ENCODE data around the gene TXNL4B. TPM values are rescaled to one million over a fixed set of nuclear protein-coding genes. Genes with fewer than 3 reads are reported as not detected.
A peak's percentile ranks its signal among the peaks of the same experiment; 100 is the strongest.
"Not testable (repeated sequence)": the region's sequence is repeated elsewhere in the genome, so short reads cannot be mapped to it uniquely, and the experiment has no call there.

Gene TXNL4B
- total RNA-seq, 4 donors from 2014 or later, result 6.0 to 13.7 (median 10.0) TPM

DNA sequence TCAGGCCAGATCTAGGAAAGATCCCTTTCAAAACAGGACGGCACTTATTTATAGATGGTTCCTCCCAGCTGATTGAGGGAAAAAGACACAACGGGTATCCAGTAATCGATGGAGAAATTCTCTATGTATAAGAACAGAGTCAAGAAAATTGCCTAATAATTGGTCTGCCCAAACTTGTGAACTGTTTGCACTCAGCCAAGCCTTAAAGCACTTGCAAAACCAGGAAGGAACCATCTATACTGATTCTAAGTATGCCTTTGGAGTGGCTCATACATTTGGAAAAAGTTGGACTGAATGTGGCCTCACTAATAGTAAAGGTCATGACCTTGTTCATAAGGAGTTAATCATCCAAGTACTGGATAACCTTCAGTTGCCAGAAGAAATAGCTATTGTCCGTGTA, 24.5 kb downstream of the TXNL4B start:
- ATAC-seq, result no peak
- in situ Hi-C loops (cut with MboI; ENCODE audit: low sequenced_read_pairs in 4 of 4) (no loop called here), intact Hi-C loops (cut with DNase I; ENCODE audit: low total_unique reads) (no loop called here)
- Histone ChIP-seq H3K27ac (no peak overlapping the region), H3K9me3 (no peaks in the 10 kb centered on the region), H3K36me3 (no peaks in the 10 kb centered on the region), H3K4me1 (peaks cover 6 to 17% of the 10 kb centered on the region in 2 donors), H3K4me3 (no peak overlapping the region), H3K27me3 (no peaks in the 10 kb centered on the region)
- no peak for DNase-seq
- TF ChIP-seq, protein P1, sequence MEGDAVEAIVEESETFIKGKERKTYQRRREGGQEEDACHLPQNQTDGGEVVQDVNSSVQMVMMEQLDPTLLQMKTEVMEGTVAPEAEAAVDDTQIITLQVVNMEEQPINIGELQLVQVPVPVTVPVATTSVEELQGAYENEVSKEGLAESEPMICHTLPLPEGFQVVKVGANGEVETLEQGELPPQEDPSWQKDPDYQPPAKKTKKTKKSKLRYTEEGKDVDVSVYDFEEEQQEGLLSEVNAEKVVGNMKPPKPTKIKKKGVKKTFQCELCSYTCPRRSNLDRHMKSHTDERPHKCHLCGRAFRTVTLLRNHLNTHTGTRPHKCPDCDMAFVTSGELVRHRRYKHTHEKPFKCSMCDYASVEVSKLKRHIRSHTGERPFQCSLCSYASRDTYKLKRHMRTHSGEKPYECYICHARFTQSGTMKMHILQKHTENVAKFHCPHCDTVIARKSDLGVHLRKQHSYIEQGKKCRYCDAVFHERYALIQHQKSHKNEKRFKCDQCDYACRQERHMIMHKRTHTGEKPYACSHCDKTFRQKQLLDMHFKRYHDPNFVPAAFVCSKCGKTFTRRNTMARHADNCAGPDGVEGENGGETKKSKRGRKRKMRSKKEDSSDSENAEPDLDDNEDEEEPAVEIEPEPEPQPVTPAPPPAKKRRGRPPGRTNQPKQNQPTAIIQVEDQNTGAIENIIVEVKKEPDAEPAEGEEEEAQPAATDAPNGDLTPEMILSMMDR (IDR thresholded peaks at IDR 0.05 in 4 of 5, conservative IDR thresholded peaks at IDR 0.05 in 1 of 5), result no peak
- no peak for TF ChIP-seq POLR2A (IDR thresholded peaks at IDR 0.05)

DNA sequence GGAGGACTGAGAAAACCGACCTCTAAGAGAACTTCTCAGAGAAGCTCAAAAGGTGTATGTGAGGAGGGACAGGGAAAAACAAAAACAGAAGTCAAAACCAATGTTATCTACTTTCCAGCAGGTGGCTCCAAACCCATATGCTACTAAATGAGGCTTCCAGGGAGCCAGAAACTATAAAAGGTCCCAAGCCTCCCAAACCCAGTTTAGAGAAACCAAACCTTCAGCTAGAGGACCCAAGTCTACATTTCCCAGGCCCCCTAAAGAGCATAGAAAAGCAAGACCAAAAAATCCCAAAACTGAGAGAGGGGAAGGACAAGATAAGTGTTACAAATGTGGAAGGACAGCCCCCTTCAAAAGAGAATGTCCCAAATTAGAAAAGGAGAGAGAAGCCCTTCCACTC, 26.7 kb downstream of the TXNL4B start:
- H3K4me1 ChIP-seq, result peaks cover 0 to 5% of the 10 kb centered on the region in 2 donors
- no peaks in the 10 kb centered on the region for H3K9me3 ChIP-seq
- ATAC-seq, result peak; percentile 69 to 75
- no peak for DNase-seq
- TF ChIP-seq, protein P1 (IDR thresholded peaks at IDR 0.05 in 4 of 5, conservative IDR thresholded peaks at IDR 0.05 in 1 of 5), result peak; percentile 18 to 50 (median 28)
- no peak for TF ChIP-seq POLR2A (IDR thresholded peaks at IDR 0.05)
- H3K4me3 ChIP-seq, result no peak overlapping the region
- H3K27ac ChIP-seq, result no peak overlapping the region
- H3K27me3 ChIP-seq, result no peaks in the 10 kb centered on the region
- in situ Hi-C loops (cut with MboI; ENCODE audit: low sequenced_read_pairs in 4 of 4), result no loop called here
- intact Hi-C loops (cut with DNase I; ENCODE audit: low total_unique reads), result loop anchor here (1.0 kb wide), 1 partner anchor 33 kb away; no protein-coding TSS in a partner anchor
- no peaks in the 10 kb centered on the region for H3K36me3 ChIP-seq

DNA sequence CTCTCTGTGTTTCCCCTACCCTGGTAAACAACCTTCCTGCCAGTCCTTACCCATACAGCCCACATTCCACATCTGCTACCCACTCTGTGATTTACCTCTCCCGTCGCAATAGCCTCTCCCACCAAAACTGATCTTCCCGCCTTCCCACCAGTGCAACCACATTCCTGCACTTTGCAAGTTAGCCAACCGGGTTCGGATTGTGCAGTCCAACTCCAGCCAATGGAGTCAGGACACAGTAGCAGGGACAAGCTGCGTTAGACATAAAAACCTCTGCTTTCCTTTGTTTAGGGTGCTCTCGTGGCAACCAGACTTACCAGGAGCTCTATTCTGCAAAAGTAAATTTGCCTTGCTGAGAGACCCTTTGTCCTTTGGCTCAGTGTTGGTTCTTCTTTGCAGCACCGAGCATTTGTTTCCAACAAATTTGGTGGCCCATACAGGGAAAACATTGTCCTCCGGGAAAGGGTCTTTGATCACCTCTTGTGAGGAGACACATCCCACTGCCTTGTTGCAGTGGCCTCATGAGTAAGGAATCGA, 29.0 kb downstream of the TXNL4B start:
- no peak for ATAC-seq
- no peak overlapping the region for H3K4me3 ChIP-seq
- H3K4me1 ChIP-seq, result peaks cover 0 to 5% of the 10 kb centered on the region in 2 donors
- no peaks in the 10 kb centered on the region for H3K9me3 ChIP-seq
- intact Hi-C loops (cut with DNase I; ENCODE audit: low total_unique reads), result no loop called here
- TF ChIP-seq, protein P1 (IDR thresholded peaks at IDR 0.05 in 4 of 5, conservative IDR thresholded peaks at IDR 0.05 in 1 of 5), result no peak
- TF ChIP-seq POLR2A (IDR thresholded peaks at IDR 0.05), result no peak
- H3K36me3 ChIP-seq, result no peaks in the 10 kb centered on the region
- no peak for DNase-seq
- no peak overlapping the region for H3K27ac ChIP-seq
- no peaks in the 10 kb centered on the region for H3K27me3 ChIP-seq
- in situ Hi-C loops (cut with MboI; ENCODE audit: low sequenced_read_pairs in 4 of 4), result no loop called here

DNA sequence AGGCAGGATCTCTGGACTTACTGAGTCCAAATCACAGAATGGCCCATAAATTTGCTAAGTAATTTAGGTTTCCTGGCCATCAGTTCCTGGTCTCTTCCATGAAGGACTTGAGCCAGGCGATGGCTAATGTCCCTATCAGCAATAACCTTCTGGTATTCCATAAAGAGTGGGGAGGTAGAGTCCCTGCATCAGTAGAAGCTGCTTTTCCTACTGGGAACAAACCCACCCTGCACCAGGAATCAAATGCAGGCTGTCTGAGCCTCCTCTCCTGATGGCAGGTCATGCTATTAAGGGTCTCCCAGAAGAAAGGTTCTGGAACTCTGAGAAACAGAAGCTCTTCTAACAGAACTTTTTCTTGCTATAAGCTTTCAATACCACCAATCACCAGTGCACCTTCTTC, 31.9 kb downstream of the TXNL4B start:
- TF ChIP-seq, protein P1 (IDR thresholded peaks at IDR 0.05 in 4 of 5, conservative IDR thresholded peaks at IDR 0.05 in 1 of 5), result no peak
- no peak for TF ChIP-seq POLR2A (IDR thresholded peaks at IDR 0.05)
- Histone ChIP-seq H3K36me3 (no peaks in the 10 kb centered on the region), H3K4me3 (no peak overlapping the region), H3K27ac (no peak overlapping the region), H3K9me3 (no peaks in the 10 kb centered on the region), H3K27me3 (no peaks in the 10 kb centered on the region), H3K4me1 (peaks cover 0 to under 1% of the 10 kb centered on the region in 2 donors)
- intact Hi-C loops (cut with DNase I; ENCODE audit: low total_unique reads), result no loop called here
- in situ Hi-C loops (cut with MboI; ENCODE audit: low sequenced_read_pairs in 4 of 4), result no loop called here
- ATAC-seq, result no peak
- DNase-seq, result no peak

DNA sequence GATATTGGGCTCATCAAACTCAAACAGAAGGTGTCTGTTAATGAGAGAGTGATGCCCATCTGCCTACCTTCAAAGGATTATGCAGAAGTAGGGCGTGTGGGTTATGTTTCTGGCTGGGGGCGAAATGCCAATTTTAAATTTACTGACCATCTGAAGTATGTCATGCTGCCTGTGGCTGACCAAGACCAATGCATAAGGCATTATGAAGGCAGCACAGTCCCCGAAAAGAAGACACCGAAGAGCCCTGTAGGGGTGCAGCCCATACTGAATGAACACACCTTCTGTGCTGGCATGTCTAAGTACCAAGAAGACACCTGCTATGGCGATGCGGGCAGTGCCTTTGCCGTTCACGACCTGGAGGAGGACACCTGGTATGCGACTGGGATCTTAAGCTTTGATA, 33.0 kb downstream of the TXNL4B start:
- Histone ChIP-seq H3K9me3 (no peaks in the 10 kb centered on the region), H3K27me3 (no peaks in the 10 kb centered on the region), H3K36me3 (no peaks in the 10 kb centered on the region), H3K27ac (no peak overlapping the region), H3K4me1 (no peaks in the 10 kb centered on the region), H3K4me3 (no peak overlapping the region)
- in situ Hi-C loops (cut with MboI; ENCODE audit: low sequenced_read_pairs in 4 of 4), result no loop called here
- DNase-seq, result no peak
- TF ChIP-seq, protein P1 (IDR thresholded peaks at IDR 0.05 in 4 of 5, conservative IDR thresholded peaks at IDR 0.05 in 1 of 5), result no peak
- no peak for TF ChIP-seq POLR2A (IDR thresholded peaks at IDR 0.05)
- ATAC-seq, result no peak
- intact Hi-C loops (cut with DNase I; ENCODE audit: low total_unique reads), result no loop called here

- H3K9me3 ChIP-seq; H3K27me3 ChIP-seq; DNase-seq; H3K4me3 ChIP-seq; H3K36me3 ChIP-seq; H3K4me1 ChIP-seq; intact Hi-C loops (cut with DNase I; ENCODE audit: low total_unique reads); in situ Hi-C loops (cut with MboI; ENCODE audit: low sequenced_read_pairs in 4 of 4); H3K27ac ChIP-seq; ATAC-seq: not testable (repeated sequence)
These were observed 34.4 kb downstream of the TXNL4B start for GRCh38 chr16:72059060-72059459.

DNA sequence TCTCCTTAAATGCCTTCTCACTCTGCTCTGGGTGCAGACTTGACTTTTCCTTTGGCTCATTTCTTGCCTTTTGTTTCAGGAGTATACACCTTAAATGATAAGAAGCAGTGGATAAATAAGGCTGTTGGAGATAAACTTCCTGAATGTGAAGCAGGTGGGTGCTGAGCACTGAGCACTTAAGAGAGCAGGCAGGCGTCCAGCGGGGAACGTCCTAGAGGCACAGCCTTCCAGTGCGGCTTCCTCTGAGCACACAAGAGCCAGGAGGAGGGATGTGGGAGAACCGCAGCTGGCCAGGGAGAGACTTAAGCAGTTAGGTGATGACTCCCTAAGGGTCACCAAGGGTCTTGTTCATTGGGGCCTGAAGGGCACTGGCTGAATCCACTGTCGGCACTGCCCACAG, 36.1 kb downstream of the TXNL4B start:
- H3K27me3 ChIP-seq; H3K4me1 ChIP-seq; DNase-seq; H3K9me3 ChIP-seq; ATAC-seq; H3K27ac ChIP-seq; H3K4me3 ChIP-seq; H3K36me3 ChIP-seq; intact Hi-C loops (cut with DNase I; ENCODE audit: low total_unique reads); in situ Hi-C loops (cut with MboI; ENCODE audit: low sequenced_read_pairs in 4 of 4): not testable (repeated sequence)
